ENCODE data around the gene AUTS2.

DNA sequence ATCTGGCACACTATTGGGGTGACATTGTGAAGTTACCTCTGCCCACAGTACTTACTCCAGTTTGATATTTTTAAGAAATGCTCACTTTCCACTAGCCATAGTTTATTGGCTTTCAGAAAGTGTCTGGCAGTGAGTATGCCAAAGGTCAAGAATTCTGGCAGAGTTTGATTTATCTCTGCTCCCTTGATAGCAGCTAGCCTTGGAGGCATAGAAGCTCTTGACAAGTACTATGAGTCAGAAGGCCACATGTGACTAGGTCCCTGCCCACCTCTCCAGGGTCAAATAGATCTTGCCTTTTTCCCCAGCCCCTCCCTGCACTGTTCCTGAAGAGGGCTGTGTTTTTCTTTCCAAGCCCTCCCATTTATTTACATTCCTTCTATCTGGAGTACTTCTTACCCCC is 202.2 kb downstream of the AUTS2 start:
- TF ChIP-seq, protein P1, sequence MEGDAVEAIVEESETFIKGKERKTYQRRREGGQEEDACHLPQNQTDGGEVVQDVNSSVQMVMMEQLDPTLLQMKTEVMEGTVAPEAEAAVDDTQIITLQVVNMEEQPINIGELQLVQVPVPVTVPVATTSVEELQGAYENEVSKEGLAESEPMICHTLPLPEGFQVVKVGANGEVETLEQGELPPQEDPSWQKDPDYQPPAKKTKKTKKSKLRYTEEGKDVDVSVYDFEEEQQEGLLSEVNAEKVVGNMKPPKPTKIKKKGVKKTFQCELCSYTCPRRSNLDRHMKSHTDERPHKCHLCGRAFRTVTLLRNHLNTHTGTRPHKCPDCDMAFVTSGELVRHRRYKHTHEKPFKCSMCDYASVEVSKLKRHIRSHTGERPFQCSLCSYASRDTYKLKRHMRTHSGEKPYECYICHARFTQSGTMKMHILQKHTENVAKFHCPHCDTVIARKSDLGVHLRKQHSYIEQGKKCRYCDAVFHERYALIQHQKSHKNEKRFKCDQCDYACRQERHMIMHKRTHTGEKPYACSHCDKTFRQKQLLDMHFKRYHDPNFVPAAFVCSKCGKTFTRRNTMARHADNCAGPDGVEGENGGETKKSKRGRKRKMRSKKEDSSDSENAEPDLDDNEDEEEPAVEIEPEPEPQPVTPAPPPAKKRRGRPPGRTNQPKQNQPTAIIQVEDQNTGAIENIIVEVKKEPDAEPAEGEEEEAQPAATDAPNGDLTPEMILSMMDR (IDR thresholded peaks at IDR 0.05), result no peak
- TF ChIP-seq POLR2A (IDR thresholded peaks at IDR 0.05), result no peak
